ENCODE data around the gene PUS10. TPM values are rescaled to one million over a fixed set of nuclear protein-coding genes. Genes with fewer than 3 reads are reported as not detected.

Gene PUS10
- total RNA-seq, 1 experiment from 2014 or later: 12.1 TPM

DNA sequence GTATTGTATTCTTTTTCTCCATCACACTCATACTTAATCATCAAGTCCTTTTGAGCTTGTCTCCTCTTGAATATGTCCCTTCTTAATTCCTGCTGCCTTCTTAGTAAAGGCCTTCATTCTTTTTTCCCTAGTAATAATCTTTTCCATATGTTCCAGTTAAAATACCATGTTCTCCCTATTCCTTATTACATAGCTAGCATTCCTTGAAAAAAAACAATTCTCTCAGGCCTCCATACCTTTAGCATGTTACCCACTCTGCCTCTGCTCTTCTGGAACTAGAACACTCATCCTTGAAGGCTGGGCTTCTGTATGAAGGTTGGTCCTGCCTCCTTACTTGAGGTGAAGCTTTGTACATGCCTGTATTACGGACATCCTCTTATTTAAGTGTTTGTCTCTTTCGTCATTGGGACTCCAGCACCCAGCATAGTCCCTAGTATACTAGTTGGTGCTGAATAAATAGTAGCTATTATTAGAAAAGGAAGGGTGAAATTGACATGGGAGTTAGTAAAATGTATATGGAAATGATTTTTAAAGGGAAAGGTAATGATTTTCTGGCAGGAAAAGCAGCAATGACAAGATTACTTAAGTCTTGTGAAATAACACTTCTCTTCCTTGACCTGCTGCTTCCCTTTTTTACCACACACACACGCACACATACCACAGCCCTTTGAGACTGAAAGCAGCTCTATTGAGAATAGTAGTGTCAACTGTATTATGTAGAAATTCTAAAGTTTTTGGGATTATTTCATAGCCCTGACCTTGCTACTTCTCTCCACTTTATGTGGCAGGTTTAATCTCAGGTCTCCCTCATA is 91.1 kb downstream of the PUS10 start:
- TF ChIP-seq, protein P1, sequence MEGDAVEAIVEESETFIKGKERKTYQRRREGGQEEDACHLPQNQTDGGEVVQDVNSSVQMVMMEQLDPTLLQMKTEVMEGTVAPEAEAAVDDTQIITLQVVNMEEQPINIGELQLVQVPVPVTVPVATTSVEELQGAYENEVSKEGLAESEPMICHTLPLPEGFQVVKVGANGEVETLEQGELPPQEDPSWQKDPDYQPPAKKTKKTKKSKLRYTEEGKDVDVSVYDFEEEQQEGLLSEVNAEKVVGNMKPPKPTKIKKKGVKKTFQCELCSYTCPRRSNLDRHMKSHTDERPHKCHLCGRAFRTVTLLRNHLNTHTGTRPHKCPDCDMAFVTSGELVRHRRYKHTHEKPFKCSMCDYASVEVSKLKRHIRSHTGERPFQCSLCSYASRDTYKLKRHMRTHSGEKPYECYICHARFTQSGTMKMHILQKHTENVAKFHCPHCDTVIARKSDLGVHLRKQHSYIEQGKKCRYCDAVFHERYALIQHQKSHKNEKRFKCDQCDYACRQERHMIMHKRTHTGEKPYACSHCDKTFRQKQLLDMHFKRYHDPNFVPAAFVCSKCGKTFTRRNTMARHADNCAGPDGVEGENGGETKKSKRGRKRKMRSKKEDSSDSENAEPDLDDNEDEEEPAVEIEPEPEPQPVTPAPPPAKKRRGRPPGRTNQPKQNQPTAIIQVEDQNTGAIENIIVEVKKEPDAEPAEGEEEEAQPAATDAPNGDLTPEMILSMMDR (IDR thresholded peaks at IDR 0.05; ENCODE audit: insufficient read depth in 1 of 2, low read depth in 1 of 2, low read length in 1 of 2, severe bottlenecking in 1 of 2, unreplicated experiment in 1 of 2): no peak
- Histone ChIP-seq H3K4me1 (peaks cover 6% of the 10 kb centered on the region; the same call in 1 of the 2 replicates), H3K27me3 (replicated peaks; ENCODE audit: control insufficient read depth, insufficient read depth, low read length) (no peaks in the 10 kb centered on the region), H3K4me3 (ENCODE audit: low read depth, low read length) (no peak overlapping the region), H3K36me3 (ENCODE audit: control insufficient read depth, insufficient read depth, low read length) (peaks cover 1% of the 10 kb centered on the region; the same call in 1 of the 2 replicates), H3K9me3 (no peaks in the 10 kb centered on the region)
- peaks cover 26% of the 10 kb centered on the region for H3K36me3 Mint-ChIP-seq (ENCODE audit: insufficient read depth, unreplicated experiment)
- intact Hi-C loops (cut with micrococcal nuclease; ENCODE audit: unreplicated experiment): no loop called here
- CTCF ChIA-PET: no interaction called here
- no peaks in the 10 kb centered on the region for H3K9me3 Mint-ChIP-seq (ENCODE audit: unreplicated experiment)
- no TSS peak for BruUV-seq (replicated peaks)
- POLR2A ChIA-PET: no interaction called here
- no peaks in the 10 kb centered on the region for H3K27me3 Mint-ChIP-seq (ENCODE audit: insufficient read depth, unreplicated experiment)
- DNase-seq: no peak
- no peak overlapping the region for H3K4me3 Mint-ChIP-seq (ENCODE audit: unreplicated experiment)
- no peak overlapping the region for H3K27ac Mint-ChIP-seq (ENCODE audit: unreplicated experiment)
- peaks cover 13% of the 10 kb centered on the region for H3K4me1 Mint-ChIP-seq (ENCODE audit: low read depth, unreplicated experiment)

DNA sequence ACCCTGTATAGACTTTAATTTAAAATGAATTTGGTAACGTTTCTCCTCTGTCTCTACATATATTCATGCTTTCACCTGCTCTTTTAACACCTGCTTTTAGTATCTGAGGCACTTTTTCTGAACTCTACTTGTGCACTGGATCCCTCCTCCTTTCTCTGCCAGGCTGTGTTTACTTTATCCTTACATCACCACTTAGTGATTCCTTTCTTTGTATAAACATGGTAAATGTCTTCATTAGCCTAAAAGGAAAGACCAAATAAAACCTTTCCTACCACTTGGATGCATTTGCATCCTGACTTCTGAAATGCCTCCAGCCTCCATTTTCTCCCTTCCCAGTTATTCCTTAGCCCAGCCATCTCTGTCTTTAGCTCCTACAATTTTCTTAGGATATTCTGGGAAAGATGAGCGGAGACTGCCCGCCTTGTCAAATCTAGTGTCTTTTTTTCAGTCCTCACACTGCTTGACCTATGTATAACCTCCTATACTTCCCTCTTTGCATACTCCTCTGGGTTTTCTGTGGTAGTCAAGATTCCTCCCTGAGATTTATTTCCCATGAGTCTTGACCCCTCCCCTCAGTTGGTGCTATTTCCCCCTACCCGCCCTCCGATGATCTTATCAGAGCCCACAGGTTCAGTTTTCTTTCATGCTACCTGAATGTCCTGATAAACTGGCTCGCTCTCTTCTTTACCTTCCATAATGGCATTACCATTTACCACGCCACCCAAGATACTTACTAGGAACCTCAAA is 91.9 kb downstream of the PUS10 start:
- no peaks in the 10 kb centered on the region for H3K9me3 Mint-ChIP-seq (ENCODE audit: unreplicated experiment)
- Histone ChIP-seq H3K27me3 (replicated peaks; ENCODE audit: control insufficient read depth, insufficient read depth, low read length) (no peaks in the 10 kb centered on the region), H3K9me3 (no peaks in the 10 kb centered on the region), H3K36me3 (ENCODE audit: control insufficient read depth, insufficient read depth, low read length) (peaks cover 1% of the 10 kb centered on the region; the same call in 1 of the 2 replicates), H3K4me3 (ENCODE audit: low read depth, low read length) (no peak overlapping the region), H3K4me1 (peaks cover 6% of the 10 kb centered on the region; the same call in 1 of the 2 replicates)
- no peaks in the 10 kb centered on the region for H3K27me3 Mint-ChIP-seq (ENCODE audit: insufficient read depth, unreplicated experiment)
- ChIA-PET POLR2A (no interaction called here), CTCF (no interaction called here)
- peaks cover 31% of the 10 kb centered on the region for H3K36me3 Mint-ChIP-seq (ENCODE audit: insufficient read depth, unreplicated experiment)
- H3K27ac Mint-ChIP-seq (ENCODE audit: unreplicated experiment): peak overlapping the region; percentile 31
- DNase-seq: peak in 1 of 2 experiments; percentile 4
- H3K4me3 Mint-ChIP-seq (ENCODE audit: unreplicated experiment): no peak overlapping the region
- TF ChIP-seq, protein P1 (IDR thresholded peaks at IDR 0.05; ENCODE audit: insufficient read depth in 1 of 2, low read depth in 1 of 2, low read length in 1 of 2, severe bottlenecking in 1 of 2, unreplicated experiment in 1 of 2): no peak
- intact Hi-C loops (cut with micrococcal nuclease; ENCODE audit: unreplicated experiment): no loop called here
- peaks cover 13% of the 10 kb centered on the region for H3K4me1 Mint-ChIP-seq (ENCODE audit: low read depth, unreplicated experiment)
- BruUV-seq (replicated peaks): no TSS peak

DNA sequence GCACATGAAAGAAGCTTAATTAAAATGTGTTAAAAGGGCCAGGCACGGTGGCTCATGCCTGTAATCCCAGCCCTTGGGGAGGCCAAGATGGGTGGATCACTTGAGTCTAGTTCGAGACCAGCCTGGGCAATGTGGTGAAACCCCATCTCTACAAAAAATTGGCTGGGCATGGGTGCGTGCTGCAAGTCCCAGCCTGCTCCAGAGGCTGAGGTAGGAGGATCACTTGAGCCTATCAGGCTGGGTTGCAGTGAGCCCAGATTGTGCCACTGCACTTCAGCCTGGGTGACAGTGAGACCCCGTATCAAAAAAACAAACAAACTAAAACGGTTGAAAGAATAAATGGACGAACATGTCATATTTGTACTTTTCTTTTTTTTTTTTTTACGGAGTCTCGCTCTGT is 110.7 kb downstream of the PUS10 start:
- no peak overlapping the region for H3K27ac Mint-ChIP-seq (ENCODE audit: unreplicated experiment)
- no peaks in the 10 kb centered on the region for H3K36me3 ChIP-seq (ENCODE audit: control insufficient read depth, insufficient read depth, low read length)
- H3K36me3 Mint-ChIP-seq (ENCODE audit: insufficient read depth, unreplicated experiment): peaks cover 18% of the 10 kb centered on the region
- POLR2A ChIA-PET: interaction anchor here (0.7 kb wide), 1 partner anchor 12 kb away, joined by 3 read pairs; no protein-coding TSS in a partner anchor
- no peaks in the 10 kb centered on the region for H3K27me3 Mint-ChIP-seq (ENCODE audit: insufficient read depth, unreplicated experiment)
- no peaks in the 10 kb centered on the region for H3K4me1 Mint-ChIP-seq (ENCODE audit: low read depth, unreplicated experiment)
- CTCF ChIA-PET: no interaction called here
- H3K4me3 Mint-ChIP-seq (ENCODE audit: unreplicated experiment): no peak overlapping the region
- H3K9me3 Mint-ChIP-seq (ENCODE audit: unreplicated experiment): no peaks in the 10 kb centered on the region
- intact Hi-C loops (cut with micrococcal nuclease; ENCODE audit: unreplicated experiment): no loop called here
- H3K4me1 ChIP-seq: no peaks in the 10 kb centered on the region
- H3K27me3 ChIP-seq (replicated peaks; ENCODE audit: control insufficient read depth, insufficient read depth, low read length): no peaks in the 10 kb centered on the region
- no peaks in the 10 kb centered on the region for H3K9me3 ChIP-seq
- TF ChIP-seq, protein P1 (IDR thresholded peaks at IDR 0.05; ENCODE audit: insufficient read depth in 1 of 2, low read depth in 1 of 2, low read length in 1 of 2, severe bottlenecking in 1 of 2, unreplicated experiment in 1 of 2): no peak
- no TSS peak for BruUV-seq (replicated peaks)
- DNase-seq: no peak
- no peak overlapping the region for H3K4me3 ChIP-seq (ENCODE audit: low read depth, low read length)

Measured in Caco-2 (cell line).